ENCODE data around the gene MSANTD4.
A peak's percentile ranks its signal among the peaks of the same experiment; 100 is the strongest.

MSANTD4 gene

DNA sequence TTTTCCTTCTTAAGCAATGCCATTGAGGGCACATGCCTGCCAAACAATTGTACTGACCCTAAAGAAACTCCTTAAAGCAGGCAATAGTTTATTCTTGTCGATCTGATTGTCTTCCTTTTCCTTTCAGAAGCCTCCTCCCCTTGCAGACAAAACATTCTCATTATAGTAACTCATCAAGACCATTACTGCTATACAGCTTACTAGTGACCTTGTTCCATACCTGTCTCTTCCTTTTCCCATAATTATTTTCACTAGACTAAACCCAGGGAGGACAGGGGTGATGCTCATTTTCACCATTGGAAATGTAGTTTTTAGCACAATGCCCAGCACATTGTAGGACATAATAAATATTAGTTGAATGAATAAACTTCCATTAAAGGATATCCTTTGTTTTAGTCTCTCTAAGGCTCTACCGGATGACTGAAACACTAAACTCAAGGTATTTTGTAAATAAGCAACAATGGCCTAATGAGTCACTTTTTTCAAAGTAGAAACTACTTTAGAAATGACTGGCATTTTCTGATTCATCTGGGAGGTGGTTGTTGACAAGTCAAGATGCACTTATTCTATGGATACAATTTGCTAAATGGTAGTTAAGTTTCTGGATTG is 9.3 kb upstream of the MSANTD4 start:
- TF ChIP-seq CTCF (IDR thresholded peaks at IDR 0.05; ENCODE audit: low read depth, low read length, missing control alignments), result no peak
- H3K4me3 ChIP-seq (ENCODE audit: low read depth, low read length), result no peak overlapping the region
- DNase-seq (ENCODE audit: low read depth), result no peak

GRCh38 chr11:106030609-106031008 is 8.6 kb upstream of the MSANTD4 start:
- H3K4me3 ChIP-seq (ENCODE audit: low read depth, low read length), result no peak overlapping the region
- TF ChIP-seq CTCF (IDR thresholded peaks at IDR 0.05; ENCODE audit: low read depth, low read length, missing control alignments), result no peak
- DNase-seq (ENCODE audit: low read depth), result no peak

GRCh38 chr11:106022795-106023275 is 795 bp upstream of the MSANTD4 start:
- no peak for DNase-seq (ENCODE audit: low read depth)
- H3K4me3 ChIP-seq (ENCODE audit: low read depth, low read length), result peak overlapping the region; percentile 60
- no peak for TF ChIP-seq CTCF (IDR thresholded peaks at IDR 0.05; ENCODE audit: low read depth, low read length, missing control alignments)

DNA sequence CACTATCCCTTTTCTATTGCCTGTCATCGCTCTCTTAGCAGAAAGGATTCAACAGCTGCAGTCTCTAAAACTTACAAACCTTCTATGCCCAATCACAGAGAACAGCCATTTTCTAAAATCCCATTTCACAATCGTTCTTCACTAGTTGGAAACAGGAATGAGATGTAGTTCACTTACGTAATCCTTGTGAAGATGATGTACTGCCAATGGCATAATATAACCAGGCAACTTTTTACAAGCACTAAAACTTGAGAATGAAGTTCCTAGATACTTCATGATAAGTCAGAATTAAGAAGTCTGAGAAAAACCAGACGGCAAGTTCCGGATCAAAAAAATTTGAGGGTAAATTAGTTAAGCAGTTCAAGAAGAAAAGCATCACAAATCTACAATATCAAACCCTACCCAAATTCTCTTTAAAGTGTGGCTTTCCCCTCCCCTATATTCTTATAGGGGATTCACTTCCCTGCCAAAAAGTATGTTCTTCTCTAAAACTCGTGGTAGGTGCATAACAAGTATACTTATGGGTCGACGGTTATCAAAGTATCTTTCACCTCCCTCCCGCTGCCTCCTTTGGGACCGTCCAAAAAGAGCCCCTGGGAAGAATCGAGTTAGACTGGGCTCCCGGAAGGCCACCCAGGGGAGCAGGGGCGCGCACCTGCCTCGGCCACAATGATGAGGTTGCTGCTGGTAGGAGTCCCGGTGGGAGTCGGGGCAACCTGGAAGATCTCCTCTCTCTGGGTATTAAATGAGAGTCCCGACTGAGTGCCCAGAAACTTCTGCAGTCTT is 666 bp downstream of the MSANTD4 start:
- no peak for DNase-seq (ENCODE audit: low read depth)
- TF ChIP-seq CTCF (IDR thresholded peaks at IDR 0.05; ENCODE audit: low read depth, low read length, missing control alignments), result no peak
- H3K4me3 ChIP-seq (ENCODE audit: low read depth, low read length), result peak overlapping the region; percentile 81

- no peak for DNase-seq (ENCODE audit: low read depth)
- no peak overlapping the region for H3K4me3 ChIP-seq (ENCODE audit: low read depth, low read length)
- TF ChIP-seq CTCF (IDR thresholded peaks at IDR 0.05; ENCODE audit: low read depth, low read length, missing control alignments), result no peak
Measured at GRCh38 chr11:106017093-106017492, 4.9 kb downstream of the MSANTD4 start.

DNA sequence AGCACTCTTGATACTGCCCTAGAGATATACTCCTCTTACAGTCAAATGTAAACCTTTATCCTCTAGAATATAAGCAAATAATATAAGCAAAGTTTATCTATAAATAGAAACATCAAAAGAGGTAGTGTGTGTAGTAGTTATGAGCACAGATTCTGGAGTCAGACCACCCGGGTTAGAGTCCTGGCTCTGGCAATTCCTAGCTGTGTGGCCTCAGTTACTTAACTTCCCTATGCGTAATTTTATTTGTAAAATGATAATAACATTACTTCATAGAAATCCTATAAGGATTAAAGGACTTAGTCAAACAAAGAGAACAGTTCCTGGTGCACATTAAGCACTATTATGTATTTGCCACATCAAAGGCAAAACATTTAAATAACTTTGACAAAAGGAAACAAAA is 7.0 kb downstream of the MSANTD4 start:
- no peak for DNase-seq (ENCODE audit: low read depth)
- no peak overlapping the region for H3K4me3 ChIP-seq (ENCODE audit: low read depth, low read length)
- TF ChIP-seq CTCF (IDR thresholded peaks at IDR 0.05; ENCODE audit: low read depth, low read length, missing control alignments), result no peak

Data from GM12864 (cell line).